Measurements from ENCODE around the gene C1QTNF12. TPM values are rescaled to one million over a fixed set of nuclear protein-coding genes. Genes with fewer than 3 reads are reported as not detected.

Gene C1QTNF12
- total and polyA plus RNA-seq, 2 donors (not counting 3 experiments of a cell fraction or from before 2014, with no cell fraction given) = 1.0 to 1.9 TPM

- H3K27ac ChIP-seq (ENCODE audit: insufficient read depth, low read depth, low read length) = no peak overlapping the region
- H3K4me2 ChIP-seq (ENCODE audit: insufficient read depth, low read length) = no peak overlapping the region
- FAIRE-seq (no peak), DNase-seq (ENCODE audit: low read depth, low spot score) (no peak)
- no peaks in the 10 kb centered on the region for H3K27me3 ChIP-seq (ENCODE audit: control insufficient read depth in 2 of 2, insufficient read depth in 2 of 2, low read length in 2 of 2)
- H3K9me3 ChIP-seq (replicated peaks; ENCODE audit: control insufficient read depth, insufficient read depth, low read length) = no peaks in the 10 kb centered on the region
- no peaks in the 10 kb centered on the region for H3K36me3 ChIP-seq (ENCODE audit: control insufficient read depth in 2 of 2, extremely low read depth in 1 of 2, insufficient read depth in 2 of 2, low read length in 2 of 2)
- H3K79me2 ChIP-seq (ENCODE audit: control insufficient read depth, insufficient read depth, low read length) = no peaks in the 10 kb centered on the region
- H2AFZ ChIP-seq (ENCODE audit: low read depth, low read length) = no peak overlapping the region
- ChIA-PET CTCF (interaction anchor here (0.6 to 5.5 kb wide), 31 partner anchors 11 to 326 kb away, joined by 3 to 286 read pairs (median 4); partner anchors contain the start of genes C1orf159, ISG15, PERM1 and RNF223), POLR2A (interaction anchor here (1.0 kb wide), 1 partner anchor 170 kb away, joined by 4 read pairs; no protein-coding TSS in a partner anchor)
- TF ChIP-seq, protein P1, sequence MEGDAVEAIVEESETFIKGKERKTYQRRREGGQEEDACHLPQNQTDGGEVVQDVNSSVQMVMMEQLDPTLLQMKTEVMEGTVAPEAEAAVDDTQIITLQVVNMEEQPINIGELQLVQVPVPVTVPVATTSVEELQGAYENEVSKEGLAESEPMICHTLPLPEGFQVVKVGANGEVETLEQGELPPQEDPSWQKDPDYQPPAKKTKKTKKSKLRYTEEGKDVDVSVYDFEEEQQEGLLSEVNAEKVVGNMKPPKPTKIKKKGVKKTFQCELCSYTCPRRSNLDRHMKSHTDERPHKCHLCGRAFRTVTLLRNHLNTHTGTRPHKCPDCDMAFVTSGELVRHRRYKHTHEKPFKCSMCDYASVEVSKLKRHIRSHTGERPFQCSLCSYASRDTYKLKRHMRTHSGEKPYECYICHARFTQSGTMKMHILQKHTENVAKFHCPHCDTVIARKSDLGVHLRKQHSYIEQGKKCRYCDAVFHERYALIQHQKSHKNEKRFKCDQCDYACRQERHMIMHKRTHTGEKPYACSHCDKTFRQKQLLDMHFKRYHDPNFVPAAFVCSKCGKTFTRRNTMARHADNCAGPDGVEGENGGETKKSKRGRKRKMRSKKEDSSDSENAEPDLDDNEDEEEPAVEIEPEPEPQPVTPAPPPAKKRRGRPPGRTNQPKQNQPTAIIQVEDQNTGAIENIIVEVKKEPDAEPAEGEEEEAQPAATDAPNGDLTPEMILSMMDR (IDR thresholded peaks at IDR 0.05; ENCODE audit: extremely low read depth in 1 of 2, insufficient read depth in 1 of 2, low read depth in 1 of 2, low read length in 2 of 2) = no peak
- TF ChIP-seq JUN (IDR thresholded peaks at IDR 0.05; ENCODE audit: borderline replicate concordance, insufficient read depth, insufficient read length, low read depth) (no peak), POLR2AphosphoS5 (IDR thresholded peaks at IDR 0.05; ENCODE audit: insufficient read depth, low read depth, low read length) (no peak), MAX (IDR thresholded peaks at IDR 0.05; ENCODE audit: insufficient read depth, insufficient read length) (no peak), GATA2 (IDR thresholded peaks at IDR 0.05; ENCODE audit: insufficient read depth, insufficient read length, low read depth, low read length) (no peak), MYC (IDR thresholded peaks at IDR 0.05; ENCODE audit: low read depth, low read length) (no peak), POLR2A (IDR thresholded peaks at IDR 0.05; ENCODE audit: low read depth, low read length) (no peak), EZH2 (IDR thresholded peaks at IDR 0.05; ENCODE audit: borderline replicate concordance, low read depth, low read length, severe bottlenecking) (no peak), FOS (IDR thresholded peaks at IDR 0.05; ENCODE audit: borderline replicate concordance, insufficient read depth, low read length) (no peak)
- intact Hi-C loops (cut with micrococcal nuclease) = no loop called here
- H3K4me1 ChIP-seq (ENCODE audit: control insufficient read depth, extremely low read depth, insufficient read depth, low read length) = no peaks in the 10 kb centered on the region
- no peaks in the 10 kb centered on the region for H4K20me1 ChIP-seq (replicated peaks; ENCODE audit: control insufficient read depth, extremely low read depth, insufficient read depth, low read length)
- H3K9ac ChIP-seq (replicated peaks; ENCODE audit: extremely low read depth, insufficient read depth, low read length) = no peak overlapping the region
- dilution Hi-C loops (cut with MboI; ENCODE audit: extremely low pct_ligation_motif_present, low sequenced_read_pairs) = no loop called here
- H3K4me3 ChIP-seq (replicated peaks in 1 of 3; ENCODE audit: insufficient read depth in 1 of 3, low read depth in 1 of 3, low read length in 3 of 3) = no peak overlapping the region
- no peaks in the 10 kb centered on the region for H3K9me1 ChIP-seq (replicated peaks; ENCODE audit: control insufficient read depth, extremely low read depth, insufficient read depth, low read length)
- TSS peak; percentile 38 for BruUV-seq (replicated peaks)
Measured at GRCh38 chr1:1292442-1292779, 45.9 kb upstream of the C1QTNF12 start.
